Measurements from ENCODE around the gene FOXA3. TPM values are rescaled to one million over a fixed set of nuclear protein-coding genes. Genes with fewer than 3 reads are reported as not detected.

FOXA3 gene
- total and polyA plus RNA-seq, 2 of the 4 experiments (the other 2 are of a cell fraction) = not detected

- Histone ChIP-seq H3K4me2 (ENCODE audit: low read depth, low read length) (peak overlapping the region; percentile 74), H4K91ac (ENCODE audit: insufficient read depth, low read depth, low read length) (peak overlapping the region; percentile 97), H3K79me1 (ENCODE audit: low read depth in 1 of 2, low read length in 2 of 2) (peaks cover 8 to 30% of the 10 kb centered on the region in 2 experiments), H4K20me1 (ENCODE audit: insufficient read depth, low read length) (peaks cover 15% of the 10 kb centered on the region), H2BK120ac (ENCODE audit: low read depth, low read length) (peak overlapping the region; percentile 42), H4K8ac (ENCODE audit: low read depth in 2 of 2, low read length in 2 of 2) (peak overlapping the region; percentile 99 to 100), H2AK5ac (ENCODE audit: low read depth, low read length) (peak overlapping the region; percentile 85), H2AFZ (replicated peaks; ENCODE audit: low read length, poor library complexity) (peak overlapping the region; percentile 95), H3K56ac (ENCODE audit: extremely low read depth, insufficient read depth, low read length) (peak overlapping the region; percentile 71; the same call in 1 of the 2 replicates), H3K9me3 (ENCODE audit: control insufficient read depth, insufficient read depth, low read length) (no peaks in the 10 kb centered on the region), H3K23ac (ENCODE audit: low read depth, low read length) (peak overlapping the region; percentile 65), H3K4ac (ENCODE audit: low read depth, low read length) (peak overlapping the region; percentile 97), H3K27ac (ENCODE audit: insufficient read depth, low read length) (peak overlapping the region; percentile 92), H3K4me3 (ENCODE audit: insufficient read depth, low read depth, low read length) (peak overlapping the region; percentile 74), H3K27me3 (ENCODE audit: control insufficient read depth, insufficient read depth, low read length) (no peaks in the 10 kb centered on the region), H3K36me3 (ENCODE audit: control insufficient read depth, insufficient read depth, low read length) (peaks cover 8% of the 10 kb centered on the region; the same call in 1 of the 2 replicates), H3K18ac (ENCODE audit: low read depth, low read length) (peak overlapping the region; percentile 68; the same call in 1 of the 2 replicates), H3K4me1 (ENCODE audit: control insufficient read depth, insufficient read depth, low read length) (peaks cover 10% of the 10 kb centered on the region), H2AK9ac (replicated peaks; ENCODE audit: low read depth, low read length, poor library complexity) (peak overlapping the region; percentile 93), H3K9me1 (ENCODE audit: insufficient read depth, low read length) (peaks cover 6% of the 10 kb centered on the region; the same call in 1 of the 2 replicates), H4K5ac (ENCODE audit: low read depth, low read length) (peak overlapping the region; percentile 86), H2BK5ac (ENCODE audit: low read depth, low read length, poor library complexity, severe bottlenecking) (peak overlapping the region; percentile 86), H2BK15ac (ENCODE audit: low read depth, low read length) (peak overlapping the region; percentile 40; the same call in 1 of the 3 replicates), H3K9ac (ENCODE audit: low read depth, low read length) (peak overlapping the region; percentile 89), H2BK20ac (ENCODE audit: low read depth, low read length) (no peak overlapping the region; the same call in 1 of the 2 replicates), H3K14ac (replicated peaks; ENCODE audit: low read depth, low read length) (peak overlapping the region; percentile 98)
- in situ Hi-C loops (cut with MboI; ENCODE audit: low sequenced_read_pairs) = no loop called here
- DNase-seq = no peak
- dilution Hi-C loops (cut with HindIII; ENCODE audit: low sequenced_read_pairs, unreplicated experiment) = no loop called here
- CTCF ChIA-PET = no interaction called here
- no CpG with 5 or more reads among the region's 10 CpGs for WGBS, 2 experiments (ENCODE audit: extremely low coverage in 2 of 2, insufficient read length in 1 of 2)
- ATAC-seq (ENCODE audit: low read depth) = no peak
- POLR2A ChIA-PET (ENCODE audit: unreplicated experiment) = no interaction called here
- no TSS peak for BruUV-seq (replicated peaks)
- no peak for TF ChIP-seq FOS (IDR thresholded peaks at IDR 0.05; ENCODE audit: low read depth, low read length)
- TF ChIP-seq CEBPB (IDR thresholded peaks at IDR 0.05; ENCODE audit: low read depth, low read length) = peak; percentile 72
- no peak for TF ChIP-seq RCOR1 (IDR thresholded peaks at IDR 0.05; ENCODE audit: insufficient replicate concordance, low read length)
- no peak for TF ChIP-seq MXI1 (IDR thresholded peaks at IDR 0.05; ENCODE audit: borderline replicate concordance, low read depth, low read length)
- intact Hi-C loops (cut with micrococcal nuclease) = loop anchor here (2.0 to 5.0 kb wide), 2 partner anchors 24 to 110 kb away; partner anchors contain the start of genes CCDC61 and SYMPK
These were observed 23.1 kb downstream of the FOXA3 start for GRCh38 chr19:45887200-45887710.

Data from IMR-90 (cell line).